NCI-H446 treated with DMSO at 0.1 percent for 48 hours (cell line): ENCODE data around the gene GJC2.

Experiments
- DNase-seq: peaks from one replicate; lab custom pipeline; 2025; lab: John Stamatoyannopoulos, UW

The GJC2 gene

DNA sequence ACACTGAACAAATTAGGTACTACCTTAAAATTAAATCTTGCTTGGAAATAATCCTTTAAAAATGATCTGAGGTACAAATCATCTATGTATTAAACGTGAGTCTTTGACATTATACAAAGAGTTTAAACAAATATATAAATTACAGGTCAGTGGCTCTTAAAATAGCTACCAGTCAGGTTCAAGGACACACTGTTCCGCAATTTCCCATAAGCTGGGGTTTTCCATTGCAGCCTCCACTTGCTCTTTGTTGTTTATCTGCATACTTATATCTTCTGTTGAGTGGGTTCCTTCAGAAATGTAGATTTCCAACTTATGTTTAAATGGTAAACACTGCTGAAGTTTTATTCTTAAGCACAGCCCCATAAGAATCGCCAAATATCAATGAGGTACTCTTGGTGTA lies 34.9 kb upstream of the GJC2 start:
- DNase-seq = no peak

DNA sequence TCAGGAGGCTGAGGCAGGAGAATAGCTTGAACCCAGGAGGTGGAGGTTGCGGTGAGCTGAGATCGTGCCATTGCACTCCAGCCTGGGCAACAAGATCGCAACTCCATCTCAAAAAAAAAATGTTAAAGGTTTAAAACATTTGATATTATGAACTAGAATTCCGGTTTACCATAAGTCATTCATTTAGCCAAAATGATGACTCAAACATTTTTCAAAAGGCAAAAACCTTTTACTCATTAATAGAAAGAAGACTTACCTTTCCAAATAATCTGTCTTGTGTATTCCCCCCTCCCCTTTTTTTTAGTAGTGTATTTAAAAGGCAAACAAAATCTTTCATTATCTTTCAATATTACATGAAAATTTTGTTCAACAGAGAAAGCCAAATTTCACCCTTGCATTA lies 32.4 kb upstream of the GJC2 start:
- no peak for DNase-seq

DNA sequence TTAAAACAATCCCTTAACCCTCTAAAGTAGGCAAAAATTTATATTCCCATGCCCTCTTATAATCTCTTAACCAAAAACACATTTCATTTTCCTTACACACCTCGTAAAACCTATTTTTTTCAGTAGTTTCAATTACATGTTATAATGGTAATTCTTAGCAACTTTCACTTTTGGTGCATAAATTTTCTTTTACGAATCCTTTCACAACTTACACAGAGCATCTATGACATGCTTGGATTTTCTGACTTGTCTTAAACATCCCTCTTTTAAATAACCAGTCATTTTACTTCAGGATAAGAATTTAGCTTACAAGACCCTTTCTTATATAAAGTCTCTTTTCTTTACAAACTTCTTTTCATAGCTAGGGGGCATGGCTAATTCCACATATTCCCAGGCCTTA lies 31.7 kb upstream of the GJC2 start:
- DNase-seq = no peak

DNA sequence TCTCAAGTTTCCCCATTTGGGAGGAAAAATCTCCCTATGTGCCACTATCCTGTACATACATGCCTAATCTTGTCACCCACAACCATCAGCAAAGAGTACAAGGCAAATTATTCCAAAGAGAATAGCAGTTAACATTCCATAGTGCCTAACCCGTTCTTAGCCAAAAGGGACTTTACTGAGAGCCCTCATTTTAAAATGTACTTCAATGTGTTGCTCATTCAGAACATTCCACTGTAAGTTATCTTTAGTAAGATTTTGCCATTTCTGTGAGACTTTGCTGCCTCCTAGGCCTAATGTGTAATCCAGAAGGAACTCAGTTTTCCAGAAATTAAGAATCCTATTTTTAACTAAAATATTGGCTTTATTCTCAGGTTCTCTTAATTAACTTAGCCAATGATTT lies 29.4 kb upstream of the GJC2 start:
- DNase-seq = no peak

DNA sequence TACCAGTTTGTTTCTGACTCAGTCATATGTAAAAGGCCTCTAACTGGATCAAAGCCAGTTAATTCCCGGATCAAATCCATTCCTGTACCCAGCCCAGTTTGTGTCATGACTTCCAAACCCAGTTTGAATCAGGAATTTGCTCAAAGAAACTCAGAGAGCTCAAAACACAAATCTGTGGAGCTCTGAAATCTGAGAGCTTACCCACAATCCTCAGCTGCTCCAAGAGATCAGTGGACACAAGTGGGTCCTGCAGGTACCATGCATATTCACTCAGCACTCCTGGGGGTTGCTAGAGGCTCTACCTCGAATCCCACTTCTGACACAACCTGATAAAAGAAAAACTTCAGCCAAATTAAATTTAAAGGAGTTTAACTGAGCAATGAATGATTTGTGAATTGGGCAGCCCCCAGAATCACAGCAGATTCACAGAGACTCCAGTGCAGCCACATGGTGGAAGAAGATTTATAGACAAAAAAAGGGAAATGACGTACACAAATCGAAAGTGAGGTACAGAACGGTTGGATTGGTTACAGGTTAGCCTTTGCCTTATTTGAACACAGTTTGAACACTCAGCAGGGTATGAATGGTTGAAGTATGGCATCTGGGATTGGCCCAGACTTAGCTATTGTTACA lies 28.8 kb upstream of the GJC2 start:
- DNase-seq = no peak

DNA sequence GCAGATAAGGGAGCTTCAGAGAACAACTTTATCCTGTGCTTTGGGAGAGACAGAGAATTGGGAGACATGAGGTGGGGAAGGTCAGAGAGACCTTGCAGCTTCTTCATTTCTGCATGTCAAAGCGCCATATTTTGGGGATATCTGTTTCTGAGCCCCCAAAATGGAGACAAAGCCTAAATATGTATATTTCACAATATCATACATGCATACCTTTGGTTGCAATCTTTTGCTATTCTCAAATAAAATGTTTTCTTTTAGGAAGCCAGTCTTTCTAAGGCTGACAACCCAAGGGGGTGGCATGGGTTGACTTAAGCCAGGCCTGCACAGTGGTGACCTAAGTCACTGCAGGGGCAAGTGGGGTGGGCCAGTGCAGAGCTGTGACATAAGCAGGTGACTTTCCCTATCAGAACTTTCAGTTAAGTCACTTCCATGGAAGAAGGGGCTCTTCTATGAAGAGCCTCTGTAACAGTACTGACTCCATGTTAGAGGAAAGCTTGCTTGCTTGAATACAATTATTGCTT lies 26.7 kb upstream of the GJC2 start:
- no peak for DNase-seq

DNA sequence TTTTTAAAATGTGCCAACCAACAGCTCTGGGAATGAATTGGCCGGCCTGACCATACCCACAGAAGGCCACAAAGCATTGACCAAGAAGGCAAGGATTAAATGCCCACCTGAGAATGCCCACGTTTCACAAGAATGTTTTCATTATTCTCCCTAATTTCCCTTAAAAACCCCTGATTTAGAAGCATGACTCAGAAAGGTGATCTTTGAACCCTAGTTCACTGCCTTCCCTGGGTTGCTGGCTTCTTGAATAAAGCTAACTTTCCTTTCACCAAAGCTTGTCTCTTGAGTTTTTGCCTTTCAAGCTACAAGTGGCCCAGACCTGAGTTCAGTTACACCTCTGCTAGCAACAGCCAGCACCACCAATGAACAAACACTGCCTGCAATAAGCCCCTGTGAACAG lies 26.2 kb upstream of the GJC2 start:
- DNase-seq = no peak

DNA sequence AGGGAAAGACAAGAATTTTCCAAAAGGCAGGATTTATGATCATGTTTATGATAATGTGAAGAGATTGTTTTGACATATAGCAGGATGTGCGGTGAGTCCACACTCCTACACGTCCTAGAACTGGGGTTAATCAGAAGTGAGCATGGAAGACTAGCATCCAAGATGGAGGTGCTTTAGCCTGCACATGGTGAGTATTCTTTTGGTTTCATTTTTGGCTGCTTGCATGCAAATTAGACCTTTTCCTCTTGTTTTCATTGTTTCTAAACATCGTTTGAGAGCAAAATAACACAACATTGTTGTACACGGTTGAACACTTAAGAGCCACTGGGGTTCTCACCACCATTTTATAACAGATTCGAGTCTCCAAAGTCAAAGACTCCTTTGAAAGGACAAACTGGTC lies 24.5 kb upstream of the GJC2 start:
- DNase-seq = no peak

DNA sequence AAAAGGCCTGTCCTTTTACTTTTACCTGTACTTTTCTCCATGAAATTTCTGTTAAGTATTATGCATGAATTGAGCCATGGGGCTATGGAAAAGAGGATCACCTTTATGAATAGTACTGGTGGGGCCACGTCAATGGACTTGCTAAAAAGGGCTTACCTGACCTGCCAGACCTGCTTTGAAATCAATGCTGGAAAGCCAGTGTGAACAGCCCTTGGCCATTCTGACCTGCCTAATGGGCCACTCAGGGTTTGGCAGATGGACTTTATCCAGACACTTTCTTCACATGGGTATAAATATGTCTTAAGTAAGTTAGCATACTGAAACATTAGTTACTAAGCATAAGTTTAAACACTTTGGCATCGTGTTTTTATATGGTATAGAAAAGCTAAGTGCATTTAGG lies 18.0 kb upstream of the GJC2 start:
- no peak for DNase-seq

DNA sequence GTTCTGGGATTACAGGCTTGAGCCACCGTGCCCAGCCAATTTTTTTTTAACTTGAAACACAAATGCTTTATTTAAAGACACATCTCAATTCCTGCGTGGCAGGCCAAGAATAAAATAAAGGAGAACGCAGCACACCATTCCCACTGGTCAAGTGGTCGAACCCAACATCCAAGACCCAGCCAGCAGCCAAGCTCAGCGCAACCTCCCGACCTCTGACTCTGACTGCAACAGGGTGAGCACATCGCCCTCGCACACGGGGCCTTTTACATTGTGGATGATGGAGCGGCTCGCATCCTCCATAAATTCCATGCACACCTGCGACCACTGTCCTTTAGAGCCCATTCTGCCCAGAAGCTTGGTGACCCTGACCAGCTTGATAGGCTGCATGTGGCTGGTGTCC lies 15.1 kb upstream of the GJC2 start:
- no peak for DNase-seq

DNA sequence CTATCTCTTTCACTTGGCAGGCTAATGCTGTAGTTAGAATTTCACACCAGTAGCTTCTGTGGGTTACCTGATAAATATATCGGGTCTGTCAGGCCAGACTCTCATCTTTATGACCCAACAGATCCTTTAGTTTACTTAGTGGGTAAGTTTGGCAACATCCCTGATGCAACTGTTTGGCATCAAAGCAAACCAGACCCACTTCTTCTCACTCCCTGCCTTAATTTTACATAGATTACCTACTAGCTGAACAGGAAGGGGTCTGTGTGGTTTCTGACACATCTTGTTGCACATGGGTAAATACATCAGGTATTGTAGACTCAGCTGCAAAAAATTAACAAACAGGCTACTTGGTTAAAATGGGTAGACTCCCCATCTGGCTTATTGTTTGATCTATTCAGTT lies 12.8 kb upstream of the GJC2 start:
- no peak for DNase-seq

DNA sequence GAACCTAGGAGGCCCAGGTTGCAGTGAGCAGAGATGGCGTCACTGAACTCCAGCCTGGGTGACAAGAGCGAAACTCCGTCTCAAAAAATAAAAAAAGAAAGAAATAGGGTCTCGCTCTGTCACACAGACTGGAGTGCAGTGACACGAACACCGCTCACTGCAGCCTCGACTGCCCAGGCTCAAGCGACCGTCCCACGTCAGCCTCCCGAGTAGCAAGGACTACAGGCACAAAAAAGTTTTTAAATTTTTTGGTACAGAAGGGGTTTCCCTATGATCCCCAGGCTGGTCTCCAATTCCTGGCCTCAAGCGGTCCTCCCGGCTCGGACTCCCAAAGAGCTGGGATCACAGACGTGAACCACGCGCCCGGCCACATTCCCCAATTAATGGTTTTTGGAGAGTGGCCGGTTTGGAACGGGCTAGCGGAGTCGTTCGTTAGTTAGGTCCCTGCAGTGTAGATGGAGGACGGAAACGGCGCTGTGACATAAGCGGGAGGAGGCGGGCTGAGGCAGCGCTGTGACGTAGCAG lies 10.3 kb upstream of the GJC2 start:
- DNase-seq = no peak

DNA sequence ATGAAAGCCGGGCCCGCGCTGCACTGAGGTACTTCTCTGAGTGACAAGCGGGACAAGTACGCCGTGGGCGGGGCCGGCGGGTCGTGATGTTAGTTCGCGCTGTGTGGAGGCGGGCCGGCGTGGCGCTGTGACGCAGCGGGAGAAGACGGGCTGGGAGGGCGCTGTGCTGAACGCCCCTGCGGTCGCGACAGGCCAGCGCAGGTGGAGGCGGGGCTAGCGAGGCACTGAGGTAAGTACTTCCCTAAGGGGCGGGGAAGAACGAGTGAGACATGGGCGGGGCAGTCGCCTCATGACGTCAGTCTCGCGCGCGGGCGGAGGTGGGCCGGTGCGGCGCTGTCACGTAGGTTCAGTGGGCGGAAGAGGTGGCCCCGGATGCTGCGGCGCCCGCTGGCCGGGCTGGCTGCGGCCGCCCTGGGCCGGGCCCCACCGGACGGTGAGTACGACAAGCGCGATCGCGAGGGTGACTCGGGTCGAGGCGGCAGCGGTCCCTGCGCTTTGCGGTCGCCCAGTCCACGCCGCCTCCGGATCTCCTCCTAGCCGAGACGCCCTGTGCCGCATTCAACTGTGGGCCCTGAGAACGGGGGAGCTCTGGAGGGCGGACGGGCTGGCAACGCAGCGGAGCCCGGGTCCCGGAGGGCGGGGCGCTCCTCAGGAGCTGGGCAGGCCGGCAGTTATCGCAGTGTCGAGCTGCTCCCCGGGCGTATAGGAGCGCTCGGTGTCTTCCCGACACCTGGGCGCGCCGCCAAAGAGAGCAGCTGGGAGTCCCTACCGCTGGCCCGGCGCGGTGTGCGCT lies 9.6 kb upstream of the GJC2 start, which contains the start of gene GUK1:
GUK1 (plus strand) TSS at position 349 of the 793 bp plus-strand sequence; CDS start at position 373, 24 bp downstream.
- DNase-seq = peak; percentile 99

DNA sequence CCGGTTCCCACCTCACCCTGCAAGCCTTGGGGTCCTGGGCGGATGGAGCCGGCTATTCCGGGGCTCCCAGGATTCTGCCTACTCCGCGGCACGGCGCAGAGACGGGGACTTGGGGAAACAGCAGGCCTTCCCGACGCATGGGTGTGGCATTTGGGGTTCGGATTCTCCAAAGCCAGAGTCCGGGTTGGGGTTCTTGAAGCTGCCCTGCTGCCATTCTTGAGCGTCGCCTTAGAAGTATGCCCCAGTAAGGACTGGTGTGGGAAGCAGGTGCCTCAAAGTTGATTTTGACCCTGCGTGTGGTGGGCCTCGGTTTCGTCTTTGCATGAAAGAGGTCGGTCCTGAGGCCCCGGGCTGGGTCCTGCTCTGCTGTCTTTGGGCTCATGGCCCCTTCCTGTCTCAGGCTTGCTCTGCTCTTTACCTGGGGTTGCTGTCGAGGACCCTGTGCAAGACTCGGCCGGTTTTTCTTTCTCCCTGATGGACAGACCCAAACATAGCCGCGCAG lies 9.0 kb upstream of the GJC2 start:
- DNase-seq = no peak

DNA sequence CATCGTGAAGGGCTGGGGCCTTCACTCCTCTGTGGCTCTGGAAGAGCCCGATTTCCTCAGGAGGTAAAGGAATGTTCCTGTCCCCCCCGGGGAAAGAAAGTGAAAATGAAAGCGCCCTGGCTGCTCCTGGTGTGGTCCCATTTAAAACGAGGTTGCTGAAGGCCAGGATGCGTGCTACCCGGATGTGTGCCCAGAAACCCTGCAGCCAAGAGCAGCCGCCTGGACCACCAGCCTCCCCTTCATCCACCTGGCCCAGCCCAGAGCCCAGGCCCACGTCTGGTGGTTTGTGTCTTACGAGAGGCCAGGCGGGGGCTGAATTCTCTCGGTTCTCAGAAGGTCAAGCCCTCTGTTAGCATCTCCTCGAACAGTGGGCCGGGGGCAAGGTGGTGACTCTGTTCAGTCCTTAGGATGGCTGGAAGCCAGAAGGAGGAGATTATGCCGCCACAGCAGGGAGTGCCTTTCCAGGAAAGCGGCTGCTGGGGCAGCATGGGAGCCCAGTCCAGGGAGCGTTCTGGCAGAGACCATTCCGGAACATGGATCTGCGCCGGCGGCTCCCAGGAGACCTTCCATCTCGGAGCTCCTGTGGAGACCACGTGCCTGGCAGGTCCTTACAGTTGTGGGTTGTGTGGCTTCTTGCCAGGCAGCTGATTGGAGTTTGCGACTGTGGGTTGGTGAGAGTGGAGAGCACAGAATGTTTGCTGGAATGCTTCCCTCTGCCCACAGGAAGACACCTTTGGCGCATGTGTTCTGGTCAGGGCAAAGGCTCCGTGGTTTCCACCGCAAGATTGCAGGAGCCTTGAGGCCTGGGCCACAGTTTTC lies 8.3 kb upstream of the GJC2 start:
- no peak for DNase-seq

DNA sequence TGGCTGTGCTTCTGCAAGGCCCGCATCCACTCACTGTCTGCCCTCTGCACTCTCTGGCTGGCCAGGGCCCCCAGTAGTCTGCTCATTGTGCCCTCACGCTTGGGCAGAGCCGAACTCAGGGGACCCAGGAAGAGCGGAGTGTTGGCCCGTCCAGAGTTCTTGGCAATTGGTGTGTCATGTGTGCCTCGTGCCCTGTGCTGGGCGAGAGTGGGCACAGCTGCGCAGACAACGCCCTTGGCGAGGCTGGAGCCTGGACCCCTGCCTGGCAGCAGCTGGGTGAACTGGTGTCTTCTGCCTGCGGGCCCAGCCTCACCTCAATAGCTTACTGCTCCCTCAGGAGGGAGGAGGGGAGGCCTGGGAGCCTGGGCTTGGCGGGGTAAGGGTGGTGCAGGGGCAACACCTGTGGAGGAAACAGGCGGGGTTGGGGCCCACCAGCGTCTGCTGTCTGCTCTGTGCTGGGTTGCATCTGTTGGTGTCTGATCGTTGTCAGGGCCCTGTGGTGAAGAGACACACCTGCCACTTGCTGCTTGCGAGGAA lies 7.5 kb upstream of the GJC2 start:
- DNase-seq = no peak

DNA sequence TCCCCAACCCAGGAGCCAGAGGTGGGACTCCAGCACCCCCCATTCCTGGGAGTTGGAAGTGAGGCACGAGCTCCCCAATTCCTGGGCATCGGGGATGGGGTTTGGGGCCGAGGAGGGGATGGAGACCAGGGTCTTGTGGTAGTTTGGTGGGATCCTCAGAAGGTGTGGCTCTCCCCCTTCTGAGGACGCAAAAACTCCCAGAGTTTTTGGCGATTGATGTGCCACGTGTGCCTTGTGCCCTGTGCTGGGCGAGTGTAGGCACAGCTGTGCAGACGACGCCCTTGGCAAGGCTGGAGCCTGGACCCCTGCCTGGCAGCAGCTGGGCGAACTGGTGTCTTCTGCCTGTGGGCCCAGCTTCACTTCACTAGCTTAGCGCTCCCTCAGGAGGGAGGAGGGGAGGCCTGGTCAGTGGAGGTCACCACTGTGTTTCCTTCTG lies 7.0 kb upstream of the GJC2 start:
- no peak for DNase-seq

DNA sequence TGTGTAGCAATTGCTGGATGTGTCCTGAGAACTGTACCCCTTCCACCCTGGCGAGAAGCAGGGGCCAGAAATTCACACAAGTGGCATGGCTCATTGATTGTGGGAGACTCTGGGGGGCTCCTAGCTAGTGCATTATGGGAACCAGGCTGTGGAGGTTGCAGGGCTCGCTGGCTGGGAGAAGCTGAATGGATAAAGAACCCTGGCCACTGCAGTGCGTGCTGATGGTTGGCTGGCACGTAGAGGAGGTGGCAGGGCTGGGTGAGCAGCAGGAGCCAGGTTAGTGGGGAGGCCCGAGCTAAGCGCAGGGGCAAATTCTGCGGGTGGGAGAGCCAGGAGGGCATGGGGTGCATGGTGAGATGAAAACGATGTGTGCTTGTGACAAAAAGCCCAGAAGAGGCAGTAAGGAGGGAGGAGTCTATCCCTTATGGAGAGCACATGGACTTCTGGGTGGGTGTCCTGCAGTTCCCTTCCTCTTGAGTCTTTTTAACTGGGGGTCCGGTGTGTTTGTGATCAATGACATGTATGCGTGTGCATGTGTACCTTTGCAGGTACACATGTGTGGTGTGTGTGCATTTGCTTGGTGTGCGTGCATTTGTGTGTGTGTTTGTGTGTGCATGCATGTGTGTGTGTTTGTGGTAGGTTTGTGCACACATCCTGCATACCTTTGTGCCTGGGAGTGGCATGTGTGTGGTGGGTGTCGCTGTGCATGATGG lies 6.1 kb upstream of the GJC2 start:
- no peak for DNase-seq

DNA sequence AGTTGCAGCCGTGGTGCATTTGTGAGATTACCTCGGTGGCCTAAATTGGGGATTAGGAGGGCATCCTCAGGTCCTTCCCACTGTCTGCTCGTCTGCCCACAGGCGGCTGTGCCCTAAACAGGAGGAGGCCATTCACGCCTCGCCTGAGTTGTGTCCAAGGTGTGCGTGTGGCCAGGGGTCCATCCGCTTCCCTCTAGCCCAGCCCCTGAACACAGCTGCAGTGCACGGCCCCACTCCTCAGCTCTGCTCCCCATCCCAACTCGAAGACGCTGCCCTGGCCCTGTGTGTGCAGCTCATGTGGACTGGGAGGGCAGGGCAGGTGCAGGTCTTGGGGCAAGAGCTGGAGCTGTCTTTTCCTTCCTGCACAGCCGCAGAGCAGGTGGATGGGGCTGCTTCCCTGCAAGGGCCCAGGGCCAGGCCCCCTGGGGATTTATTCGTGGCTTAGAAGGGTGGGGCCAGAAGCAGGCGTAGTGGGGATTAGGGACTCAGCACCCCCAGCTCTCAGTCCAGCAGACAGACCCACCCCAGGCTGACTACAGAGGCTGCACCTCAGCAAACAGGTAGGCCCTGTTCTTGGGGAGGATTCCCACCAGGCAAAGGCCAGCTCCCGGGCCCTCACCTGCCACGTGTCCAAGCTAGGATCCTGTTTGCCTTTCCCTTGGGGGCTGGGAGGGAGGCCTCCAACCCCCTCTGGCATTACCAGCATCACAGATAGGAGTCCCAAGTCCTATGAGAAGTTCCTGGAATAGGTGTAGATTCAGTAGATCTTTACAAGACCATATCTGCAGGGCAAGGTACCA lies 5.3 kb upstream of the GJC2 start:
- DNase-seq = no peak

DNA sequence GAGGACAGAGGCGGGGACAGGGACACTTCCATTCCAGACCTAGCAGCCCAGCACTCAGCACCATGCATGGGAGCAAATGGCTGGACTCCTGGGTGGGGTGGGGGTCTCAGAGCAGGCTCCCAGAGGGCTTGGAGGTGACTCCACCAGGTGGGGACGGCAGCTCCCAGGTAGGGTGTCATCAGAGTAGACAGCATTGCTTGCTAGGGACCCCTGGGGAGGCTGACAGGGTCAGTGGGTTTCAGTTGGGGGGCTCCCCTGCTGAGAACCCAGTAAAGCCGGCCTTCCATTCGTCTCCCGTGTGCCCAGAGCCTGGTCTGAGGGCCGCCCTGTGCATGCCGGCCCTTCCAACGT lies 4.8 kb upstream of the GJC2 start:
- no peak for DNase-seq
